ENCODE results near the gene SLC6A19. TPM values are rescaled to one million over a fixed set of nuclear protein-coding genes. Genes with fewer than 3 reads are reported as not detected.

Gene SLC6A19
- total RNA-seq, 1 donor from 2014 or later: not detected

DNA sequence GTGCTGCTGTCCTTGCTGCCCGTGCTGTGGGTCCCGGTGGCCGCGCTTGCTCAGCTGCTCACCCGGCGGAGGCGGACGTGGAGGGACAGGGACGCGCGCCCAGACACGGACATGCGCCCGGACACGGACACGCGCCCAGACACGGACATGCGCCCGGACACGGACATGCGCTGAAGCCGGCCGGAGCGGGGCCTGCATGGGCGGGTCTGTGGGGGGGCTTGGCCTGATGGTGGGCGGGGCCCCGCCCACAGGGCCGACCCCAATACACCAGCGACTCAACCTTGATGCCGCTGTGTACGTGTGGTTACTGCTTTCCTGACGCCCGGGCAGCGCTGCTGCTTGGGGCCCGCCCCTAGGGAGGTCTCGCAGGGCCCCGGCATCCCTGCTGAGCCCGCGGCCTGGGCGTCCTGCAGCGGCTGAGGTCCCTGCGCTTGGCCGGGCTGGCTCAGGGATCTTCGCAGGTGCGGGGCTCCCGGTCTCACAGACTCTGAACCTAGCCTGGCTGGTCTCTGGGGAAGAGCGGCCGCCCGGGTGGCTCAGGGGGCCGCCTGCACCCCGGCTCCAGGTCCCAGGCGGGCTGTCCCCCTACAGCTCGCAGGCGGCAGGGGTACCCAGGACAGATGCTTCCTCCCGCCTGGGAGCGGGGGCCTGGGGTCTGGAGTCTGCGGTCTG is 44.6 kb downstream of the SLC6A19 start:
- intact Hi-C loops (cut with DNase I): no loop called here
- no peak for ATAC-seq (ENCODE audit: poor library complexity)
- no peak for DNase-seq

DNA sequence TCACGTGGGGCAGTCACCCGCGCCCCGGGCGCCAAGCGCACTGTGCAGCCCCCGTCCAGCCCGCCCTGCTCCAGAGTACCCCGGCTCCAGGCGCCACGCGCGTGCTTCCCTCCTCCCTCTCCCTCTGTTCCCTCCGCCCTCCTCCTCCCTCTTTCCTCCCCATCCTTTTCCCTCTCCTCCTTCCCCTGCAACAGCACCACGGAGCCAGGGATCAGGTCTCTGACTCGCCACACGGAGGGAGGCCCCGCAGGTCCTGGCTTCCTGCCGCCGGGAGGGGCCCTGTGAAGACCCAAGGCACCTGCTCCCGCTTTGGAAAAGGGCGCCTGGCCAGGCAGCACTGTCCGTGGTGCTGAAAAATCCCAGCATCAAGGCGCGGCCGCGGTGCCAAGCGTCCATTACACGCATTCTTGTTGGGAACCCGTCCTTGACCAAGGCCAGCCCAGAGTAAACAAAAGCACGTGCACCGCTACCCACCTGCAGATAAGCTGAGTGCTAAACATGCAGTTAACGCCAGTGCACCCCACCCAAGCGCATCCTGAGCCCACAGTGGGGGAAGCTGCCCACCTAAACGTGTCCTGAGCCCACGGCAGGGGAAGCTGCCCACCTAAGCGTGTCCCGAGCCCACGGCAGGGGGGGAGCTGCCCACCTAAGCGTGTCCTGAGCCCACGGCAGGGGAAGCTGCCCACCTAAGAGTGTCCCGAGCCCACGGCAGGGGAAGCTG is 45.5 kb downstream of the SLC6A19 start:
- intact Hi-C loops (cut with DNase I): no loop called here
- DNase-seq: peak; percentile 56
- peak; percentile 66 for ATAC-seq (ENCODE audit: poor library complexity)

DNA sequence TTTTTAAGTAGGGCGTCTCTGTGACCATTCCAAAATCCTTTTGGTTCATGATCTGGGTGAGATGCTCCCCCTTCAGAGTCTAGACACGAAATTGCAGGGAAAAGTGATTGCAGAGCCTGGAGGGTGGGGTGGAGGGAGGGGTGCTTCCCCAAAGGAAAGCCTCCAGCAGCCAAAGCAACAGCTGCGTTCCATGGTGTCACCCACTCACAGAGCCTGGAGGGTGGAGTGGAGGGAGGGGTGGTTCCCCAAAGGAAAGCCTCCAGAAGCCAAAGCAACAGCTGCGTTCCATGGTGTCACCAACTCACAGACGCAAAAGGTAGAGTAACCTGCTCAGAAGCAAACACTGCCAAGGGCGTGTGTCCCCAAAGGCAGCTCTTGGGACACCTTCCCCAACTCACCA is 46.4 kb downstream of the SLC6A19 start:
- DNase-seq: no peak
- intact Hi-C loops (cut with DNase I): no loop called here
- ATAC-seq (ENCODE audit: poor library complexity): no peak

DNA sequence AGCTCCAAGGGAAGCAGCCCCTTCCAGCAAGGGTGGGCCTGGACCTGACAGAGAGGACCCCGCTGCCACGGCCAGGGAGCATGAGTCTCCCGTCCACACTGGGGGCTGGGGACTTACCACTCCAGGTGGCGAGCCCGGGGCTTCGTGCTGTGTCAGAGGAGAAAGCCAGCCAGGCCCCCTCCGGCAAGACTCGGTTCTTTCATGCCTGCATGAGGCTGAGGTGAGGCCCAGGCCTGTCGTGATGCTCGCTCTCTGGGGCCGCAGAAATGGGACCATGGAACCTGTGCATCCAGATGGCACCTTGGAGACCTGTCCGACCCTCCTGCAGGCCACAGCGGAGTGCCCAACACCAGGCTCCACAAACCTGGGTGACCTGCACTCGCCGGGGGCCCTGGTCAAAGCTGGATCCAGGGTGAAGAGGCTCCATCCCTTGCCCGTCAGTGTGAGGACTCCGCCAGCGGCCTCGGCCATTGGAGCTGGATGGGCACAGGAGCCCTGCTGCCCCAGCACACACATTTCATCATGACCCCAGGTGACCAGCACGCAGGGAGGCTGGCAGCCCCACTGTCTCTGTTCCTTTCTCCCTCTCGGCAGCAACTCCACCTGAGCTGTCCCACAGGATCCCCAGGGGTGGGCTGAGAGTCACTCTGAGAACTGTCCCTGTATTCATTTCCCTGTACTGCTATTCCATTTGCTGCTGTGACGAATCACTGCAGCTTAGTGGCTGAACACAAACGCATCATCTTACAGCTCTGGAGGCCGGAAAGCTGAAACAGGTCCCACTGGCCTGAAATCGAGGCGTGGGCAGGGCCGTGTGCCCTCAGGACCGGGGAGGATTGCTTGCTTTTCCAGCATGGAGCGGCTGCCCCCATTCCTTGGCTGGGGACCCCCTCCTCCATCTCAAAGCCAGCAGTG is 48.2 kb downstream of the SLC6A19 start:
- DNase-seq: no peak
- intact Hi-C loops (cut with DNase I): no loop called here
- ATAC-seq (ENCODE audit: poor library complexity): no peak

DNA sequence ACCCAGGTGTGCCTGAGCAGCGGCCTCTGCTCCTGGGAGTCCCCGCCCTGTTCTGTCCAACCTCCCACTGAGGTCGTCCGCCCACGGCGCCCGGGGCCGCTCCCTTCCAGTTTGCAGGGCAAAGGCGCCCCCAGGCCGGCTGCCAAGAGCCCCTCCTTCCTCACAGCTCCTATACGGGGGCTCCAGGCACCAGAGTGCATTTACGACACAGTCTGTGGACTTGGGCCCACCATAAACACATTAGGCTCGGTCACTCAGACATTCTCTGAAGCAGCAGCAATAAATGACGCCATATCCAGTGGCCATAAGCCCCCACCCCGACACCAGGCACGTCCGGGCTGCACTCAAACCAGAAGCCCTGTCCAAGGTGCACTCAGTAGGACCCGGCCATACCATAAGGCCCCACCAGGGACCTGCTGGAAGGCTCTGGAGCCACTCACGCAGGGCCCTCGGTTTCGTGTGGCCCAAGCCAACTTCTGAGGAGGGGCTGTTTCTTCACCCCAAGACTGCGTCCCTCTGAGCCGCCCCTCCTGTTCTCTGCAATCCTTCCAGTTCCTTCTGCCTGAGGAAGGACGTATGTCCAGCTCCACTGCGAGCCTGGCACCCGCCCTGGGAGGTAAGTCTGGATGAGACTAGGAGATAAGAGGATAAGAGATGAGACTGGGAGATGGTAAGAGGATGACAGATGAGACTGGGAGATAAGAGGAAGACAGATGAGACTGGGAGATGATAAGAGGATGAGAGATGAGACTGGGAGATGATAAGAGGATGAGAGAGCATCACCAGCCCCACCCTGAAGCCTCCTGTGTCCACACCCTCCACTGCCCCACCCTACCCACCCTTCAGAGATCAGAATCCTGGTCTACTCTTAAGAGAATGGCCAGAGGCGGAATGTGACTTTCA is 50.5 kb downstream of the SLC6A19 start:
- DNase-seq (no peak), ATAC-seq (ENCODE audit: poor library complexity) (no peak)
- intact Hi-C loops (cut with DNase I): no loop called here

DNA sequence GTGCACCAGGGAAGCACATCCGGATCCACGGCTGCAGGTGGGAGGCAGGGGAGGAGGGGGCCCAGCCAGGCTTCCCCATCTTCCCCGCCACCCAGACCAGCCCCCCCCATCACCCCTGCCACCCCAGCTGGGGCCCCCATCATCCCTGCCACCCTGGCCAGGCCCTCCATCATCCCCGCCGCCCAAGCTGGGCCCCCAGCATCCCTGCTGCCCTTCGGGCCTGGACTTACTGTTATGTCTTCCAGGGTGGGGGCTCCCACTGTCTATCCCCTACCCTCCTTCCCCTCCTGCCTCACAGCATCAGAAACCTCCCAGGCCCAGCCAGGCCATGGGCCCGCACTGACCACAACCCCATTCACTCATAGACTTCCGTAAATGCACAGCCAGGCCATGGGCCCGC is 51.3 kb downstream of the SLC6A19 start:
- ATAC-seq (ENCODE audit: poor library complexity): no peak
- intact Hi-C loops (cut with DNase I): no loop called here
- no peak for DNase-seq

DNA sequence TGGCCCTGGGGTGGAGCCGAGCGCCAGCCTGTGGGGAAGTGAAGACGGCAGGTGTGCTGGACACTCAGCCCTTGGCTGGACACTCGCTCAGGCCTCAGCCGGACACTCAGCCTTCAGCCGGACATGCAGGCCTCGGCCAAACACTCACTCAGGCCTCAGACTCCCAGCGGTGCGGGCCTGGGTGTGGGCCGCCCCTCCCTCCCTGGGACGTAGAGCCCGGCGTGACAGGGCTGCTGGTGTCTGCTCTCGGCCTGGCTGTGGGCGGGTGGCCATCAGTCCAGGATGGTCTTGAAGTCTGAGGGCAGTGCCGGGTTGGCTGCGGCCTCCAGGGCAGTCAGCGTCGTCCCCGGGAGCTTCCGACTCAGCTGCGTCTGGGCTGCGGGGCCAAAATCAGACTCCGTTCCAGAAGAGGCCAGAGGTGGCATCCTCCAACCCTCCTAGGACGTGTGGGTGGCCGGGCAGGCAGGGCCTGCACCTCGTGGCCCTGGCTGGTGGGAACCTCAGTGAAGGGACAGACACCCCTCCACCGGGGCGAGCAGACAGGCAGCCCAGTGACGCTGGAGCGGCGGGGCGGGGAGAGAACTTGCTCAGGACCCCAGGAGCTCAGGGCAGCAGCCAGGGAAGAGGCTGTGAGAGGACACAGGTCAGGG is 52.2 kb downstream of the SLC6A19 start:
- no peak for DNase-seq
- no peak for ATAC-seq (ENCODE audit: poor library complexity)
- intact Hi-C loops (cut with DNase I): no loop called here

DNA sequence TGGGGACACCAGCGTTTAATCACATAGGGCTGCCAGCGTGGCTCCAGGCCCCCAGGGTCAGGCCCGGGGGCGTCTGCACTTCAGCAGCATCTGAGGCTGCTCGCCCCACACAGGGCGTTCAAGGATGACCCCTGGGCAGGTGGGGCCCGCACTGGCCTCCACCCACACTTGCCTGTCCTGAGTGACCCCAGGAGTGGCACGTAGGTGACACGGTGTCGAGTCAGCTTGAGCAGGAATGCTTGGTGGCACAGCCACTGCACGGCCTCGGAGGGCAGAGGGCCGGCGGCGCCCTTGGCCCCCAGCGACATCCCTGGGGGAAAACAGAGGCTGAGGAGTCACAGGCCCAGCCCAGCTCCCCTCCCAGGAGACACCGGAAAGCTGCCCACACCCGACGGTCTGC is 52.8 kb downstream of the SLC6A19 start:
- DNase-seq (no peak), ATAC-seq (ENCODE audit: poor library complexity) (no peak)
- intact Hi-C loops (cut with DNase I): no loop called here

DNA sequence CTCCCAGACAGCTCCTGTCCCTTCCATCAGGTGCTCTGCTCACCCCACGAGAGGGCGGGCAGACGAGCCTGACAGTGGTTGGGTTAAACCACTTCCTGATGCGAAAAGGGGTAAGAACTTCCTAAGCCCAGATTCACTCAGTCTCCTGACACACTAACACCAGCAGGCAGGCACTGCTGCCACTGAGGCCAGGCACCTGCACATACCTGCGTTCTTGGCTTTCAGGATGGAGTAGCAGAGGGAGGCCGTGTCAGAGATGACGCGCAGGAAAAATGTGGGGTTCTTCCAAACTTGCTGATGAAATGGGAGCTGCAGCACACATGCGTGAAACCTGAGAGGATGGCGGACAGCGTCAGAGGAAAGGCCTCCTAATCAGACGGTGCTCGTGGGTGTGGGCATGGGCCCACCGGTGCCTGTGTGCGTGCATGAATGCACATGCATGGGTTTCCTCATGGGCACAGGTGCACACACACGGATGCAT is 53.7 kb downstream of the SLC6A19 start:
- intact Hi-C loops (cut with DNase I): no loop called here
- no peak for ATAC-seq (ENCODE audit: poor library complexity)
- DNase-seq: no peak

DNA sequence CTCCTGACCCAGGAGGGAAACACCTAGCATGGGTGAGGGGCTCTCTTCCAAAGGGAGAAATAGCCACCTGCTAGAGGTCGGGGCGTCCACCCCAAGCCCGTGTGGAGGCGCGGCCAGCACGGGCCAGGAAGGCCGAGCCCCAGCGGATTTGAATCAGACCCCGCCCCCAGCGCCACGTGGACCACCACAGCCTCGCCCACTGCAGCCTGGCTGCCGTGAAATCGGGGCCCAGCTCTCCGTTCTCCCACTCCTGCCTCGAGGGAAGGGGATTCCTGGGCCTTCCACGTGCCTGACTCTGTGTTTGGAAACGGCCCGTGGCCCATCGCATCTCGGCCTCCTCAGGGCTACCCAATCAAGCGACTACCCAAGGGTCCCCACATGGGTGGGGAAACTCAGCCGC is 55.4 kb downstream of the SLC6A19 start:
- intact Hi-C loops (cut with DNase I): no loop called here
- no peak for DNase-seq

DNA sequence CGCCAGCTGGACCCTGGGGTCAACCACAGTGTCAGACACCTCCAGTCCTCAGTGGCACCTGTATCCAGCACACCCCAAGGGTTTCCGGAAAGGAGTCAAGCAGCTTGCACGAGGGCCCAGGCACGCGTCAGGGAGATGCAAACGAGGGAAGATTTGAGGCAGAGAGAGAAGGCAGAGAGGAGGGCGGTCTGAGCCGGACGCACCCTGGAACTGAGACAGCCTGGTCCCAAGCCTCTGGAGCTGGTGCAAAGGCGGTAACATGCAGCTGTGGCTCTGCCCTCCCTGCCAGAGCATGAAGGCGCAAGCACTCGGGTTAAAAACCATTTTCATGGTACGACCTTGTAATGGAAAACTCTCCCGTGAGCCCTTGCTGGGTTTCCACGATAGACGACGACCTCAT is 56.0 kb downstream of the SLC6A19 start:
- DNase-seq (no peak), ATAC-seq (ENCODE audit: poor library complexity) (no peak)
- intact Hi-C loops (cut with DNase I): no loop called here

More for the DNA sequence above, 55.4 kb downstream of the SLC6A19 start:
- no peak for ATAC-seq (ENCODE audit: poor library complexity)

DNA sequence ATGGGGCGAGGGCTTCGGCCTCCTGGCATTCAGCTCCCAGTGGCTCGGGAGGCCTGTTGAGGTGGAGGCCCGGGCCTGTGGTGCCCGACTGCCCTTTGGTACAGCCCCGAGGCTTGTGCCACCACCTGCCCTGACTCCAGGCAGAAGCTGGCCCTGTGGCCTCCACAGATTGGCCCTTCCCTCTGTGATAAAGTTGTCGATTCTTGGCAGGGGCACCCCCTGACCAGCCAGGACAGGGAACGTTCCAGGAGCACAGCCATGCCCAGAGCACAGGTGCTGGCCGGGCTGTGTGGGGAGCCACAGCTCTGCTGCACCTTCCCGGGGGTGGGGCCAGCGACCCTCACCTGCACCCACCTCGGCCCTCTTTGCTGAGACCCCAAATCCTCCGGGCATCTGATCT is 56.4 kb downstream of the SLC6A19 start:
- ATAC-seq (ENCODE audit: poor library complexity): no peak
- intact Hi-C loops (cut with DNase I): no loop called here
- DNase-seq: no peak

DNA sequence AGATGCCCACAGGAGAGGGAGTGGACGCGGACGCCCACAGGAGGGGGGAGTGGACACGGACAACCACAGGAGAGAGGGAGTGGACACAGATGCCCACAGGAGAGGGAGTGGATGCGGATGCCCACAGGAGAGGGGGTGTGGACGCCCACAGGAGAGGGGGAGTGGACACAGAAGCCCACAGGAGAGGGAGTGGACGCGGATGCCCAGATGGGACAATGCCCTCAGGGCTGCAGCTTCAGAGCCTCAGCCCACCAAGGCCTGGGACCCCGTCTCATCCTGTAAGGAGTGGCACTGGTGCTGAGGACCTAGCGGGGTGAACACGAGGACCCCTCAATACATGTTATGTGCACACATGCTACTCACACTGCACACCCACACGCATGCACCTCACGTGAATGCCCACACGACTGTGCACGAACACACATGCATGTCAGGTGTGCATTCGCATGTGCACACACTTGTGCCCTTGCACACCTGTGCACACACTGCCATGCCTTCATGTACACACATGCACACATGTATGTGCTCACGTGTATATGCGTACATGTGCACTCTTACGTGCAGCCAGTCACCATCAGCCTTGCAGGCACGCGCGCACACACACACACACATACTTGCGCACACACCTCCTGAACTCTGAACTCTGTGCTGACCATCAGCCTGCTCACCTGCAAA is 58.5 kb downstream of the SLC6A19 start:
- intact Hi-C loops (cut with DNase I): no loop called here
- no peak for DNase-seq
- ATAC-seq (ENCODE audit: poor library complexity): no peak

DNA sequence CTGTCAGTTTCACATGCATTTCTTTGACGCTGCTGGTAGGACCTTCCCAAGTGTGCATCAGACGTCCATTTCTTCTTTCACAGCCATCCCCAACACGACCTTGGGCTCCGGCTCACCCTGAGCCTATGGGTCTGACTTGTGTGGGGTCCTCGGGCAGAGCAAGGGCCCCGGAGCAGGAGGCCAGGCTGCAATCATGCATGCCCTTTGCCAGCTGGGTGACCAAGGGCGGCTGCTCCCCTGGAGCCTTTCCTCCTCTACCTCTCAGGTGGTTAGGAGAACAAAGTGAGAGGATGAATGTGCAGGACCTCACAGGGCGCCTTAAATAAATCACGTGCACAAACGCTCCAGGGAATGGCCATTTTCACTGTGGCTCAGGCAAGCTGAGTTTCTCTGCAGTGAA is 60.2 kb downstream of the SLC6A19 start:
- ATAC-seq (ENCODE audit: poor library complexity) (no peak), DNase-seq (no peak)
- intact Hi-C loops (cut with DNase I): no loop called here

DNA sequence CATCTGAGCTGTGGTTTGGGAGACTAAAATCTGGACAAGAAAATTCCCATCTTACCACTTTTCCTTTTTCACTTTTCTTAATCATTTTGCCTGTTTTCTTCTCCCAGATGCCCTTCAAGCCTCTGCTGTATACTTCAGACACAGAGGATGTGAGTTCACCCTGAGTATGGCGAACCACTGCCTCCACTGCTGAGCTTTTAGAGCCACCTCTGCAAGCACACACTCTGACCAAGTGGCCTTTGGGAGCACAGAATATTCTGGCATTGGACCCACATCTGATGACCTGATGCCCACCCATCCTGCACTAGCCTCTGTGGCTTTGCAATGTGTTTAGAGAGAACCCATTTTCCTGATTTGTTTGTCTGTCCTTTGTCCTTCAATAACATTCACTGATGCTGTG is 61.0 kb downstream of the SLC6A19 start:
- ATAC-seq (ENCODE audit: poor library complexity) (no peak), DNase-seq (no peak)
- intact Hi-C loops (cut with DNase I): no loop called here

DNA sequence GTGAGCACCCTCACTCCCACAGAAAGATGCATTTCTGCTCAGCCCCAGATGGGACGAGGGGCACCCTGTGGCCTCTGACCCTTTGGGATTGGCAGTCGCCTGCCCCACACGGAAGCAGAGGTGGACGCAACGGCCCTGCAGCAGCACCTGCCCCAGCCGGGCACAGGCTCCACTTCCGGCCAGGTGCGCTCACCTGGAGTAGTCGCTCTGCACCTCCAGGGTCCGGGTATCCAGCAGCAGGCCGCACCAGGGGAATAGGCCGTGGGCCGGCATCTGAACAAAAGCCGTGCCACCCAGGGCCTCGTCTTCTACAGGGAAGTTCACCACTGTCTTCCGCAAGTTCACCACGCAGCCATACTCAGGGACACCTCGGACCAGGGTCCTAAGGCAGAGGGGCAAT is 62.8 kb downstream of the SLC6A19 start:
- no peak for DNase-seq
- no peak for ATAC-seq (ENCODE audit: poor library complexity)
- intact Hi-C loops (cut with DNase I): no loop called here

DNA sequence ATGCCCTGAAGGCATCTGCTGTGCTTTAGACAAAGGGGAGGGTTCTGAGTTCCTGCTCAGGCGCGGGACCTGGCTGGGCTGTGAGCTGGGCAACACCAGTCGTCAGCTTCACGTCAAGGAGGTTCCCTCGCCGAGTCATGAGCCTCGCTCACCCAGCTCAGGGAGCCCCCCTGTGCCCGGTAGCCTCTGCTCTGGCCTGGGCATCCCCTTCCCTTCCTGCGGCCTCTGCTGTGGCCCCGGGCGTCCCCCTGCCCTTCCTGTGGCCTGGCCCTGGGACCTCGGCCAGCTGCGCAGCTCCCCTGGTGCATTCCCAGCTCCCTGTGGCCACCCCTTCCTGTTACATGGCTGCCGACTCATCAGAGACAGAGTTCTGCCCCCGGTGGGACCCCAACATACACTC is 63.6 kb downstream of the SLC6A19 start:
- intact Hi-C loops (cut with DNase I): no loop called here
- DNase-seq (no peak), ATAC-seq (ENCODE audit: poor library complexity) (no peak)

All from Right ventricle myocardium superior (tissue), 1 donor.